ENCODE results near the gene C11orf65. TPM values are rescaled to one million over a fixed set of nuclear protein-coding genes. Genes with fewer than 3 reads are reported as not detected.

The C11orf65 gene
- total RNA-seq, 1 experiment from 2014 or later = 1.3 TPM

- Histone ChIP-seq H3K9me2 (ENCODE audit: insufficient read depth) (no peaks in the 10 kb centered on the region), H3K9ac (ENCODE audit: low read length) (no peak overlapping the region), H3K4me2 (ENCODE audit: low read length) (no peak overlapping the region), H2AFZ (ENCODE audit: low read depth, low read length, poor library complexity, severe bottlenecking) (no peak overlapping the region), H3K79me2 (ENCODE audit: insufficient read depth, low read length) (no peaks in the 10 kb centered on the region), H3K4me3 (replicated peaks in 1 of 2; ENCODE audit: low read depth in 1 of 2, low read length in 2 of 2) (no peak overlapping the region), H4K20me1 (ENCODE audit: insufficient read depth) (no peaks in the 10 kb centered on the region), H3K9me3 (ENCODE audit: control insufficient read depth in 1 of 2, insufficient read depth in 1 of 2, low read depth in 1 of 2, low read length in 2 of 2) (no peaks in the 10 kb centered on the region), H3K4me1 (ENCODE audit: control insufficient read depth in 1 of 2, insufficient read depth in 2 of 2, low read length in 2 of 2) (peaks cover 3% of the 10 kb centered on the region in 2 experiments; a peak in 1 of 4 replicates), H3K27me3 (ENCODE audit: insufficient read depth, low read length) (no peaks in the 10 kb centered on the region), H3K27ac (ENCODE audit: low read depth, low read length) (no peak overlapping the region), H3K36me3 (ENCODE audit: control insufficient read depth in 1 of 2, insufficient read depth in 2 of 2, low read length in 2 of 2) (no peaks in the 10 kb centered on the region)
- no peak for ATAC-seq
- TF ChIP-seq POLR2AphosphoS5 (IDR thresholded peaks at IDR 0.05; ENCODE audit: low read depth, low read length) (no peak), ELF1 (IDR thresholded peaks at IDR 0.05; ENCODE audit: borderline replicate concordance, low read depth) (no peak), SIN3A (IDR thresholded peaks at IDR 0.05; ENCODE audit: low read depth) (no peak), EZH2phosphoT487 (IDR thresholded peaks at IDR 0.05; ENCODE audit: borderline replicate concordance) (no peak), CBX3 (IDR thresholded peaks at IDR 0.05; ENCODE audit: low read depth) (no peak), REST (IDR thresholded peaks at IDR 0.05; ENCODE audit: low read depth) (no peak), RAD21 (IDR thresholded peaks at IDR 0.05; ENCODE audit: low read depth) (no peak), SRF (IDR thresholded peaks at IDR 0.05; ENCODE audit: low read depth) (no peak)
- BruUV-seq (replicated peaks) = no TSS peak
- DNase-seq (ENCODE audit: low read depth, low spot score) = no peak
- intact Hi-C loops (cut with micrococcal nuclease) = no loop called here
- ChIA-PET CTCF (no interaction called here), POLR2A (no interaction called here), RAD21 (ENCODE audit: low non-redundant PET in 1 of 2, low total read pairs in 2 of 2, uncharacterized antibody in 2 of 2, unreplicated experiment in 2 of 2) (no interaction called here)
Measured at GRCh38 chr11:108486828-108487227, 19.5 kb upstream of the C11orf65 start.

Measured in HCT116 (cell line).